SK-N-MC (cell line): ENCODE measurements around the gene PERCC1.

Experiments
- DNase-seq: peaks from one replicate; pipeline ENCODE4 v3.0.0-alpha.2; 2011; ENCODE audit warnings: low read depth, low spot score
- H3K27ac ChIP-seq: fragments of 200-600 bp; sonication (generic); 2 replicates; pipeline ENCODE4 v1.5.1; 2016; ENCODE audit warnings: mixed run types
- H3K36me3 ChIP-seq: fragments of 200-600 bp; sonication (generic); 2 replicates; pipeline ENCODE4 v1.6.1; 2017; ENCODE audit warnings: antibody characterized with exemption, low read length, mixed read lengths; ENCODE audit not compliant: insufficient read depth
- H3K4me3 ChIP-seq: fragments of 200-600 bp; sonication (generic); 2 replicates; pipeline ENCODE4 v1.5.1; 2016
- H3K9ac ChIP-seq: fragments of 200-600 bp; sonication (generic); 2 replicates; pipeline ENCODE4 v1.8.0; 2017; ENCODE audit warnings: mixed run types, mixed read lengths; ENCODE audit not compliant: insufficient read length
- H3K9me3 ChIP-seq: fragments of 200-600 bp; sonication (generic); 2 replicates; pipeline ENCODE4 v1.6.1; 2017; ENCODE audit warnings: low read depth, mild to moderate bottlenecking, antibody characterized with exemption, low read length, moderate library complexity, mixed read lengths
- EZH2 ChIP-seq: fragments of 200-600 bp; sonication (generic); IDR thresholded peaks from one replicate; pipeline ENCODE4 v1.6.1; 2017; ENCODE audit warnings: antibody characterized with exemption
- FOXP2 ChIP-seq: optimal IDR thresholded peaks from 2 replicates; pipeline ENCODE3; 2011; ENCODE audit warnings: mild to moderate bottlenecking, moderate library complexity; ENCODE audit not compliant: insufficient read depth; ENCODE audit errors: extremely low read length, control extremely low read depth
- POLR2AphosphoS5 ChIP-seq: IDR thresholded peaks from 2 replicates; pipeline ENCODE4 v1.6.1; 2012; ENCODE audit warnings: mild to moderate bottlenecking, low read depth, low read length, borderline replicate concordance

The PERCC1 gene

DNA sequence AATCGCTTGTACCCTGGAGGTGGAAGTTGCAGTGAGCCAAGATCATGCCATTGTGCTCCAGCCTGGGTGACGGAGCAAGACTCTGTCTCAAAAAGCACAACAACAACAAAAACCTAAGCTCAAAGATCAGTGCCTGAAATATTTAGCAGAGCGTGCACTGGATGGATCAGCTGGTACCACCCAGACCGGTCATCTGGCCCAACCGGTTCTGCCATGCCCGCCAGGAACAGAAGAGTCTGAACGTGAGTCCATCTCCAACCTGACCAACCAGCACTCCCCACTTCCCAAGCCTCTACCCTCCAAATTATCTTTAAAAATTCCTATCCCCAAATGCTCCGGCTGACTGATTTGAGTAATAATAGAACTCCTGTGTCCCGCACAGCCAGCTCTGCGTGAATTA is 8.8 kb upstream of the PERCC1 start:
- no peak for TF ChIP-seq FOXP2
- TF ChIP-seq EZH2, result no peak
- TF ChIP-seq POLR2AphosphoS5, result no peak
- H3K4me3 ChIP-seq, result no peak overlapping the region
- DNase-seq, result no peak
- H3K27ac ChIP-seq, result no peak overlapping the region
- H3K9me3 ChIP-seq, result no peaks in the 10 kb centered on the region
- no peaks in the 10 kb centered on the region for H3K36me3 ChIP-seq
- H3K9ac ChIP-seq, result no peak overlapping the region

GRCh38 chr16:1424028-1424427 is 6.8 kb upstream of the PERCC1 start:
- Histone ChIP-seq H3K36me3 (no peaks in the 10 kb centered on the region), H3K9me3 (no peaks in the 10 kb centered on the region), H3K9ac (no peak overlapping the region), H3K27ac (no peak overlapping the region), H3K4me3 (no peak overlapping the region)
- DNase-seq, result no peak
- TF ChIP-seq FOXP2 (no peak), POLR2AphosphoS5 (no peak), EZH2 (no peak)

DNA sequence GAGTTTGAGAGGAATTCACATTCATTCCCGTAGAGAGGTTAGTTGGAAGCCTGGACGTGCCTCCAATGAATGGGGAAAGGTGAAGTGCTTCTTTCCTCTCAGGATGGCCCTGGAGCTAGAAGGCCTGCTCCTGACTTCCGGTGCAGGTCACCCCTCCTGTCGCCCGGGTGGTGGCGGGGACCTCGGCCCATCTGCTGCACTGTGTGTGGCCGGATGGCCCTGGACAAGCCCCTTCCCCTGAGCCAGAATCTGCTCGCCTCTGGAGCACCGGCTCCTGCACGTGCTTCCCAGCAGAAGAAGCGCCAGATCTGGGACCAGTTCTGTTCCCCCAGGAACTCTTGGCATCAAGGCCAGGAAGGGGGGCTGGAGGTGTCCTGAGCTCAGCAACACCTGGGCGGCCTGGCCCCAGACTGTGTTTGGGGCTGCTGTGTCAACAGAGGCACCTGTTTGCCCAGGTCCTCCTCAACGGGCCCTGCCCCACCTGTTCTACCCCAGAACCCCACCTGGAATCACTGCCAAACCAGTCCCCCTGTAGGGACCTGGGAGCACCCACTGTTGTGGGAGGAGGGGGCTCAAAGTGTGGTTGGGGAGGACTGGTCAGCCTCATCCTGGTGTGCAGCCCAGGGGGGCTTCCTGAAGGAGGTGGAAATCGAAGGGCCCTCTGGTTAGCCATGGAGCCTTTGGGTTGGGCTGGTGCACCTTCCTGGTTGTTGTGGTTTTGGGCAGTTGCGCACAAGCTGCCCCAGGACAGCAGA is 5.1 kb upstream of the PERCC1 start:
- no peak overlapping the region for H3K27ac ChIP-seq
- no peak for DNase-seq
- no peaks in the 10 kb centered on the region for H3K36me3 ChIP-seq
- no peak overlapping the region for H3K4me3 ChIP-seq
- H3K9me3 ChIP-seq, result no peaks in the 10 kb centered on the region
- TF ChIP-seq EZH2, result no peak
- no peak for TF ChIP-seq FOXP2
- TF ChIP-seq POLR2AphosphoS5, result no peak
- no peak overlapping the region for H3K9ac ChIP-seq

GRCh38 chr16:1426734-1427471 is 4.0 kb upstream of the PERCC1 start:
- Histone ChIP-seq H3K9me3 (no peaks in the 10 kb centered on the region), H3K27ac (no peak overlapping the region), H3K36me3 (no peaks in the 10 kb centered on the region), H3K9ac (no peak overlapping the region), H3K4me3 (no peak overlapping the region)
- TF ChIP-seq EZH2 (no peak), POLR2AphosphoS5 (no peak), FOXP2 (no peak)
- DNase-seq, result no peak

GRCh38 chr16:1427473-1428461 is 3.1 kb upstream of the PERCC1 start:
- Histone ChIP-seq H3K27ac (no peak overlapping the region), H3K36me3 (no peaks in the 10 kb centered on the region), H3K4me3 (no peak overlapping the region), H3K9me3 (no peaks in the 10 kb centered on the region), H3K9ac (no peak overlapping the region)
- TF ChIP-seq FOXP2 (no peak), EZH2 (no peak), POLR2AphosphoS5 (no peak)
- no peak for DNase-seq

GRCh38 chr16:1428511-1428910 is 2.4 kb upstream of the PERCC1 start:
- Histone ChIP-seq H3K9me3 (no peaks in the 10 kb centered on the region), H3K9ac (no peak overlapping the region), H3K4me3 (no peak overlapping the region), H3K36me3 (no peaks in the 10 kb centered on the region), H3K27ac (no peak overlapping the region)
- DNase-seq, result no peak
- TF ChIP-seq POLR2AphosphoS5, result no peak
- TF ChIP-seq EZH2, result no peak
- no peak for TF ChIP-seq FOXP2

GRCh38 chr16:1429012-1429411 is 1.9 kb upstream of the PERCC1 start:
- Histone ChIP-seq H3K4me3 (no peak overlapping the region), H3K9me3 (no peaks in the 10 kb centered on the region), H3K27ac (no peak overlapping the region), H3K36me3 (no peaks in the 10 kb centered on the region), H3K9ac (no peak overlapping the region)
- DNase-seq, result no peak
- TF ChIP-seq EZH2 (no peak), POLR2AphosphoS5 (no peak), FOXP2 (no peak)

GRCh38 chr16:1429631-1430030 is 1.2 kb upstream of the PERCC1 start:
- DNase-seq, result no peak
- TF ChIP-seq EZH2, result no peak
- no peak for TF ChIP-seq POLR2AphosphoS5
- TF ChIP-seq FOXP2, result no peak
- Histone ChIP-seq H3K36me3 (no peaks in the 10 kb centered on the region), H3K9me3 (no peaks in the 10 kb centered on the region), H3K9ac (no peak overlapping the region), H3K27ac (no peak overlapping the region), H3K4me3 (no peak overlapping the region)
